Smooth muscle cell (in vitro differentiated cells): Measurements from ENCODE around the gene LCAT. TPM values are rescaled to one million over a fixed set of nuclear protein-coding genes. Genes with fewer than 3 reads are reported as not detected.
A peak's percentile ranks its signal among the peaks of the same experiment; 100 is the strongest.

ENCODE experiments used
- DNase-seq: peaks from one replicate; lab custom pipeline; 2025; ENCODE audit not compliant: unreplicated experiment; lab: John Stamatoyannopoulos, UW
- H2AFZ ChIP-seq: fragments of 200-600 bp; sonication (generic); 2 replicates; pipeline ENCODE4 v1.6.0; 2016; ENCODE audit warnings: antibody characterized with exemption, low read depth, mild to moderate bottlenecking
- H3F3A ChIP-seq: fragments of 200-600 bp; sonication (generic); 2 replicates; pipeline ENCODE4 v1.6.0; 2017; ENCODE audit warnings: antibody characterized with exemption, low read depth
- H3K27ac ChIP-seq: fragments of 200-600 bp; sonication (generic); 2 replicates; pipeline ENCODE4 v1.5.1; 2016; ENCODE audit warnings: low read depth, mild to moderate bottlenecking
- H3K27me3 ChIP-seq: fragments of 200-600 bp; sonication (generic); 2 replicates; pipeline ENCODE4 v1.6.1; 2016; ENCODE audit warnings: low read depth, mild to moderate bottlenecking
- H3K36me3 ChIP-seq: fragments of 200-600 bp; sonication (generic); 2 replicates; pipeline ENCODE4 v1.5.1; 2016; ENCODE audit warnings: low read depth
- H3K4me1 ChIP-seq: fragments of 200-600 bp; sonication (generic); 2 replicates; pipeline ENCODE4 v1.5.1; 2016; ENCODE audit warnings: low read depth
- H3K4me2 ChIP-seq: fragments of 200-600 bp; sonication (generic); 2 replicates; pipeline ENCODE4 v1.6.0; 2016; ENCODE audit warnings: mild to moderate bottlenecking
- H3K4me3 ChIP-seq: fragments of 200-600 bp; sonication (generic); 2 replicates; pipeline ENCODE4 v1.5.1; 2016; ENCODE audit warnings: mild to moderate bottlenecking
- H3K79me2 ChIP-seq: fragments of 200-600 bp; sonication (generic); 2 replicates; pipeline ENCODE4 v1.6.0; 2016; ENCODE audit warnings: low read depth, mild to moderate bottlenecking
- H3K9ac ChIP-seq: fragments of 200-600 bp; sonication (generic); 2 replicates; pipeline ENCODE4 v1.6.0; 2016; ENCODE audit warnings: low read depth
- H3K9me3 ChIP-seq: fragments of 200-600 bp; sonication (generic); replicated peaks from 2 replicates; pipeline ENCODE4 v1.5.1; 2016; ENCODE audit warnings: low read depth
- H4K20me1 ChIP-seq: fragments of 200-600 bp; sonication (generic); 2 replicates; pipeline ENCODE4 v1.6.0; 2016; ENCODE audit warnings: low read depth
- WGBS: methylation state at CpG from one replicate; pipeline ENCODE4 v1.1.7; 2016; ENCODE audit warnings: low lambda C conversion rate; 5-methylcytosine and 5-hydroxymethylcytosine counted together
- polyA plus RNA-seq: library from polyadenylated mRNA; unstranded; fragments of >200 nt; fragmentation: Nextera tagmentation; extraction: Ambion mirVana; gene quantifications from 2 replicates; pipeline ENCODE4 v1.2.1, GENCODE V29; 2016
- total RNA-seq: library from RNA; depleted of rRNA; stranded (reverse); fragments of >200 nt; gene quantifications from 2 replicates; pipeline ENCODE4 v1.2.3, GENCODE V29; 2014
- TF ChIP-seq, protein P1 (sequence below): fragments of 200-600 bp; sonication (generic); IDR thresholded peaks from 2 replicates; pipeline ENCODE4 v1.5.1; 2017; ENCODE audit warnings: borderline replicate concordance, mild to moderate bottlenecking, antibody characterized with exemption; ENCODE audit not compliant: insufficient read depth, poor library complexity, severe bottlenecking

The LCAT gene
- total and polyA plus RNA-seq, 2 experiments from 2014 or later: 14.3 to 34.6 TPM

DNA sequence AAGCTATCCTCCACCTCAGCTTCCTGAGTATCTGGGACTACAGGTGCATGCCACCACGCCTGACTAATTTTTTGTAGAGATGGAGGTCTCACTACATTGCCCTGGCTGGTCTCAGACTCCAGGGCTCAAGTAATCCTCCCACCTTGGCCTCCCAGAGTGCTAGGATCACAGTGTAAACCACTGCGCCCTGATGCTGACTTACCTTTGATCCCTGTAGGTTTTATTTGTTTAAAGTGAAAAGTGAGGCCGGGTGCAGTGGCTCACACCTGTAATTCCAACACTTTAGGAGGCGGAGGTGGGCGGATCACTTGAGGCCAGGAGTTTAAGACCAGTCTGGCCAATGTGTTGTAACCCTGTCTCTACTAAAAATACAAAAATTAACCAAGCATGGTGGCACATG, 42.2 kb downstream of the LCAT start:
- H3K9ac ChIP-seq: no peak overlapping the region
- H3F3A ChIP-seq: no peaks in the 10 kb centered on the region
- H3K27ac ChIP-seq: no peak overlapping the region
- 94% methylated on average over 5 of the region's 5 CpGs for WGBS
- H3K4me2 ChIP-seq: no peak overlapping the region
- H2AFZ ChIP-seq: no peak overlapping the region
- H3K9me3 ChIP-seq: no peaks in the 10 kb centered on the region
- H3K36me3 ChIP-seq: no peaks in the 10 kb centered on the region
- no peak overlapping the region for H3K4me3 ChIP-seq
- peaks cover 86% of the 10 kb centered on the region for H4K20me1 ChIP-seq
- H3K79me2 ChIP-seq: peaks cover 51% of the 10 kb centered on the region
- H3K27me3 ChIP-seq: no peaks in the 10 kb centered on the region
- TF ChIP-seq, protein P1, sequence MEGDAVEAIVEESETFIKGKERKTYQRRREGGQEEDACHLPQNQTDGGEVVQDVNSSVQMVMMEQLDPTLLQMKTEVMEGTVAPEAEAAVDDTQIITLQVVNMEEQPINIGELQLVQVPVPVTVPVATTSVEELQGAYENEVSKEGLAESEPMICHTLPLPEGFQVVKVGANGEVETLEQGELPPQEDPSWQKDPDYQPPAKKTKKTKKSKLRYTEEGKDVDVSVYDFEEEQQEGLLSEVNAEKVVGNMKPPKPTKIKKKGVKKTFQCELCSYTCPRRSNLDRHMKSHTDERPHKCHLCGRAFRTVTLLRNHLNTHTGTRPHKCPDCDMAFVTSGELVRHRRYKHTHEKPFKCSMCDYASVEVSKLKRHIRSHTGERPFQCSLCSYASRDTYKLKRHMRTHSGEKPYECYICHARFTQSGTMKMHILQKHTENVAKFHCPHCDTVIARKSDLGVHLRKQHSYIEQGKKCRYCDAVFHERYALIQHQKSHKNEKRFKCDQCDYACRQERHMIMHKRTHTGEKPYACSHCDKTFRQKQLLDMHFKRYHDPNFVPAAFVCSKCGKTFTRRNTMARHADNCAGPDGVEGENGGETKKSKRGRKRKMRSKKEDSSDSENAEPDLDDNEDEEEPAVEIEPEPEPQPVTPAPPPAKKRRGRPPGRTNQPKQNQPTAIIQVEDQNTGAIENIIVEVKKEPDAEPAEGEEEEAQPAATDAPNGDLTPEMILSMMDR: no peak
- H3K4me1 ChIP-seq: no peaks in the 10 kb centered on the region
- DNase-seq: no peak

DNA sequence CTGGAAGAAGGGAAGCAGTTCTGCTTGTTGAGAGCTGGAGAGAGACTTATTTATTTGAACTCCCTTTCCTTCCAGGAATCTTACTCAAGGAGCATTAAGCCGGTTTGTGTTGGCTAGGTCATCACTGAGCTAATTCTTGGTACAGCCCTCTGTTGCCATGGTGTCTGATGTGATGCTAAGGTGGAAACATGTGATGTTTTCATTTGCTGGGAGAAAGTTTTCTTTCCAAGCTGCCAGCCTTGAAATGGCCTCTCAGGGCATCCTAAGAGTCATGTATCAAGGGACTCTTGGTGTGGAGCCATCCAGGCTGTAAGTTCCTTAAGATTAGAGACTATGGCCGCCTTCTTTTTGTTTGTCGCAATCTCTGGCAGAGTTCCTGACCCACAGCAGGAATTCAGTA, 46.7 kb downstream of the LCAT start:
- TF ChIP-seq, protein P1: no peak
- Histone ChIP-seq H4K20me1 (peaks cover 62% of the 10 kb centered on the region), H3K4me2 (no peak overlapping the region), H2AFZ (no peak overlapping the region), H3K4me3 (no peak overlapping the region), H3K27me3 (no peaks in the 10 kb centered on the region), H3K9ac (no peak overlapping the region), H3K27ac (no peak overlapping the region), H3F3A (no peaks in the 10 kb centered on the region), H3K79me2 (peaks cover 73% of the 10 kb centered on the region), H3K36me3 (no peaks in the 10 kb centered on the region), H3K9me3 (no peaks in the 10 kb centered on the region), H3K4me1 (peaks cover 10% of the 10 kb centered on the region)
- 99% methylated on average over 3 of the region's 3 CpGs for WGBS
- no peak for DNase-seq

DNA sequence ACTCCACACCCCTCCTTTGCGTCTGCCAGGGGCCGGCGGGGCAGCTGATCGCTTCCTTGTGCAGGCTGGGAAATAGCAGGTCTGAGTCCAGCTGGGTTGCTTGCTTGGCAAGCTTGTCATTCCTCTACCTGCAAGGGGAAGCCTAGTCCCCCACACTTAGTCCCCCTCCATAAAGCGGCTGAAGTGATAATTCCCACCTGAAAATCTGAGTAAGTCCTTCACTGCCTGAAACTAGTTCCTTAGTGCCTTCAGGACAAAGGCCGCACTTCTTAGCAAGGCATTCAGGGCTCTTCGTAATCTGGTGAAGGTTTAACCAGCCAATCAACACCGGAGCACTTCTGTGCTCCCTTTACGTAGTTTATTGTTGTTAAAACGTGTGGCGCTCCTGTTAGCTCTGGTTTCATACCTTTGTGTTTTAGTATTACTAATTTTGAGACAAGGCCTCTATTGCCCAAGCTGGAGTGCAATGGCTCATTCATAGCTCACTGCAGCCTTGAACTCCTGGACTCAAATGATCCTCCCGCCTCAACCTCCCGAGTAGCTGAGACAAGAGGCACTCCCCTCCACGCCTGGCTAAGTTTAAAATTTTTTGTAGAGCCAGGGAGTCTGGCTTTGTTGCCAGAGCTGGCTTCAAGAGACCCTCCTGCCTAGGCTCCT, 50.0 kb downstream of the LCAT start:
- TF ChIP-seq, protein P1: no peak
- peaks cover 29% of the 10 kb centered on the region for H4K20me1 ChIP-seq
- H3K4me1 ChIP-seq: peaks cover 12% of the 10 kb centered on the region
- no peaks in the 10 kb centered on the region for H3K36me3 ChIP-seq
- H3K9me3 ChIP-seq: no peaks in the 10 kb centered on the region
- H3K27me3 ChIP-seq: no peaks in the 10 kb centered on the region
- H3F3A ChIP-seq: no peaks in the 10 kb centered on the region
- no peak overlapping the region for H2AFZ ChIP-seq
- no peak for DNase-seq
- 35% methylated on average over 14 of the region's 14 CpGs for WGBS
- peak overlapping the region; percentile 96 for H3K4me3 ChIP-seq
- peak overlapping the region; percentile 99 for H3K9ac ChIP-seq
- H3K79me2 ChIP-seq: peaks cover 53% of the 10 kb centered on the region
- peak overlapping the region; percentile 89 for H3K27ac ChIP-seq
- H3K4me2 ChIP-seq: peak overlapping the region; percentile 91
